ENCODE measurements around the gene TGOLN2. TPM values are rescaled to one million over a fixed set of nuclear protein-coding genes. Genes with fewer than 3 reads are reported as not detected.

The TGOLN2 gene
- total and polyA plus RNA-seq, 2 of the 13 experiments (the other 11 are each of a cell fraction or from before 2014, with no cell fraction given) = 99.6 to 155 TPM

- TF ChIP-seq TFDP1 (CRISPR knock-in tag; IDR thresholded peaks at IDR 0.05; ENCODE audit: borderline replicate concordance) = no peak
- TF ChIP-seq ZNF333 (CRISPR knock-in tag; IDR thresholded peaks at IDR 0.05; ENCODE audit: borderline replicate concordance) = peak; percentile 43; the same call in 1 of the 2 replicates
- no peak for TF ChIP-seq ONECUT2 (CRISPR knock-in tag; IDR thresholded peaks at IDR 0.05)
- TF ChIP-seq HES4 (CRISPR knock-in tag; IDR thresholded peaks at IDR 0.05; ENCODE audit: borderline replicate concordance) = peak; percentile 52; the same call in 1 of the 2 replicates
- TF ChIP-seq TBP (CRISPR knock-in tag; IDR thresholded peaks at IDR 0.05) = no peak
- TF ChIP-seq NR3C1 (CRISPR knock-in tag; IDR thresholded peaks at IDR 0.05) = no peak
- no peak for TF ChIP-seq ZSCAN5A (CRISPR knock-in tag; IDR thresholded peaks at IDR 0.05; ENCODE audit: borderline replicate concordance)
- TF ChIP-seq TEAD3 (CRISPR knock-in tag; optimal IDR thresholded peaks at IDR 0.05; ENCODE audit: borderline replicate concordance) = no peak
- no peak for TF ChIP-seq NRL (CRISPR knock-in tag; IDR thresholded peaks at IDR 0.05; ENCODE audit: borderline replicate concordance)
- TF ChIP-seq FOXP1 (IDR thresholded peaks at IDR 0.05) = no peak
- no peak for TF ChIP-seq FOXP1 (CRISPR knock-in tag; IDR thresholded peaks at IDR 0.05)
- no peak for TF ChIP-seq MIER2 (CRISPR knock-in tag; IDR thresholded peaks at IDR 0.05)
- no peak for TF ChIP-seq ATF5 (CRISPR knock-in tag; IDR thresholded peaks at IDR 0.05; ENCODE audit: low read depth)
- TF ChIP-seq KLF15 (CRISPR knock-in tag; IDR thresholded peaks at IDR 0.05; ENCODE audit: borderline replicate concordance) = no peak
- TF ChIP-seq ZFY (CRISPR knock-in tag; IDR thresholded peaks at IDR 0.05) = peak; percentile 63
- no peak for TF ChIP-seq ZNF790 (CRISPR knock-in tag; IDR thresholded peaks at IDR 0.05; ENCODE audit: borderline replicate concordance)
- no peak for TF ChIP-seq ZNF550 (CRISPR knock-in tag; IDR thresholded peaks at IDR 0.05; ENCODE audit: borderline replicate concordance)
- TF ChIP-seq GMEB2 (CRISPR knock-in tag; IDR thresholded peaks at IDR 0.05; ENCODE audit: low read depth) = no peak
- TF ChIP-seq TRIM22 (IDR thresholded peaks at IDR 0.05) = no peak
- no peak for TF ChIP-seq AFF4 (CRISPR knock-in tag; IDR thresholded peaks at IDR 0.05)
Observed at GRCh38 chr2:85308896-85309555, 18.8 kb downstream of the TGOLN2 start (continued).

All from HepG2 (cell line).